NCI-H1436 (cell line): ENCODE data around the gene ANKH.
"Not testable (repeated sequence)": the region's sequence is repeated elsewhere in the genome, so short reads cannot be mapped to it uniquely, and the experiment has no call there.

Experiments used
- DNase-seq: peaks from one replicate; lab custom pipeline; 2025; lab: John Stamatoyannopoulos, UW

The ANKH gene

GRCh38 chr5:14882658-14883580 lies 11.3 kb upstream of the ANKH start:
- DNase-seq, result no peak

- no peak for DNase-seq
These were observed 10.2 kb upstream of the ANKH start for GRCh38 chr5:14881826-14882225.

GRCh38 chr5:14880688-14881087 lies 9.1 kb upstream of the ANKH start:
- DNase-seq, result no peak

- no peak for DNase-seq
These were observed 8.5 kb upstream of the ANKH start for GRCh38 chr5:14879937-14880589.

- DNase-seq, result no peak
These were observed 7.8 kb upstream of the ANKH start for GRCh38 chr5:14879393-14879792.

GRCh38 chr5:14878192-14878591 lies 6.6 kb upstream of the ANKH start:
- DNase-seq, result not testable (repeated sequence)

GRCh38 chr5:14876095-14876494 lies 4.5 kb upstream of the ANKH start:
- DNase-seq, result no peak

GRCh38 chr5:14873790-14874189 lies 2.2 kb upstream of the ANKH start:
- DNase-seq, result no peak

GRCh38 chr5:14873093-14873492 lies 1.5 kb upstream of the ANKH start:
- DNase-seq, result no peak

GRCh38 chr5:14872070-14872989 lies 752 bp upstream of the ANKH start:
- no peak for DNase-seq

GRCh38 chr5:14870337-14871213 lies 1.0 kb downstream of the ANKH start:
- DNase-seq, result peak; percentile 27

GRCh38 chr5:14869668-14870164 lies 1.9 kb downstream of the ANKH start:
- no peak for DNase-seq

GRCh38 chr5:14869233-14869632 lies 2.3 kb downstream of the ANKH start:
- no peak for DNase-seq

- DNase-seq, result no peak
These were observed 2.8 kb downstream of the ANKH start for GRCh38 chr5:14868771-14869170.

- no peak for DNase-seq
These were observed 7.3 kb downstream of the ANKH start for GRCh38 chr5:14864181-14864812.

- DNase-seq, result no peak
These were observed 8.5 kb downstream of the ANKH start for GRCh38 chr5:14863105-14863504.

GRCh38 chr5:14861123-14861765 lies 10.3 kb downstream of the ANKH start:
- DNase-seq, result no peak

GRCh38 chr5:14859980-14860379 lies 11.6 kb downstream of the ANKH start:
- no peak for DNase-seq

- no peak for DNase-seq
These were observed 12.4 kb downstream of the ANKH start for GRCh38 chr5:14859150-14859549.

GRCh38 chr5:14855366-14855765 lies 16.2 kb downstream of the ANKH start:
- no peak for DNase-seq
